HG02642 (cell line): ENCODE results near the gene ARID4B.
"Not testable (repeated sequence)": the region's sequence is repeated elsewhere in the genome, so short reads cannot be mapped to it uniquely, and the experiment has no call there.

Experiments used
- ATAC-seq: cut with Tn5 transposase; IDR thresholded peaks from one replicate; pipeline ENCODE4 v1.9.1; 2021; ENCODE audit warnings: mild to moderate bottlenecking; ENCODE audit not compliant: unreplicated experiment, poor library complexity

ARID4B gene

DNA sequence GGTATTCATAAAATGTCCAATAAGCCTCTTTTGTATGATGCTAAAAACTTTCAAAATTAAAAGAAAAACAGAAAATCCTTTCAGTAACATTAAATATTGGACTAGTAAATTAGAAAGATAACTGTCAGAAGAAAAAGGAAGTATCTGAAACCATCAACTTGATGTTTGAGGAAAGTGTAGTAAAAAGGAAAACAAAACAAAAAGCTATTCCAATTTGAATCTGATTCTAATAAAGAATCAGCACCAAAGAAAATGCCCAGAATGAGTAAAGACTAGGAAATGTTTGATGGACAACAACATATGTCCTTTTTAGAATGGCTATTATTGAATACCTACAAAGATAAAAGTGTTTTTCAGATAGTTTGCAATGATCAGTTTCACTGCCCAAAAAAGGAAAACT, 87.0 kb downstream of the ARID4B start:
- no peak for ATAC-seq

DNA sequence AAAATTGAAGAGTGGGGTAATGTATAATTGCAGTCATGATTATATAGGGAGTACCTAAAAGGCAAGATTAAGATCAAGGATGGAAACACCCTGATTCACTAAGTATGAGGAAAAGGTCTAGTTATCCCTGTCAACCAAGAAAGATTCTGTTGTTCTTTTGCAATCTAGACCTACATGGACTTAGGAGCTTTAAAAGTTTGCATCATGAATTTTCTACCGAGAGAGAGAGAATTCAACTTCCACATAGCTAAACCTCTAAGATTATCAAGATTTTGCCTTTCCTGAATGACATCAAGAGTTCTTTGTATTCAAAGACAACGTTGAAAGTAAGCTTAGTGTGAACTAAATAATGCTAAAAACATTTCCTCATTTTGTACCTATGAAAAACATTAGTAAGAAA, 88.1 kb downstream of the ARID4B start:
- no peak for ATAC-seq

DNA sequence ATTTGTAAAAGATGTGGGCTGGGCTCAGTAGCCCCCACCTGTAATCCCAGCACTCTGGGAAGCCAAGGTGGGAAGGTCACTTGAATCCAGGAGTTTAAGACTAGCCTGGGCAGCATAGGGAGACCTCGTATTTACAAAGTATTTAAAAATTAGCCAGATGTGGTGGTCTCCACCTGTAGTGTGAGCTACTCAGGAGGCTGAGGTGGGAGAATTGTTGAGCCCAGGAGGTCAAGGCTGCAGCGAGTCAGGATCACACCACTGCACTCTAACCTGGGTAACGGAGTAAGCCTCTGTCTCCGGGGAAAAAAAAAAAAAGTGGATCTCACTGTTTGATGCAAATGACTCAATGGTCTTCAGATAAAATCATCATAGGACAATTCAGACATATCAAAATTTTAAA, 89.4 kb downstream of the ARID4B start:
- ATAC-seq = no peak

DNA sequence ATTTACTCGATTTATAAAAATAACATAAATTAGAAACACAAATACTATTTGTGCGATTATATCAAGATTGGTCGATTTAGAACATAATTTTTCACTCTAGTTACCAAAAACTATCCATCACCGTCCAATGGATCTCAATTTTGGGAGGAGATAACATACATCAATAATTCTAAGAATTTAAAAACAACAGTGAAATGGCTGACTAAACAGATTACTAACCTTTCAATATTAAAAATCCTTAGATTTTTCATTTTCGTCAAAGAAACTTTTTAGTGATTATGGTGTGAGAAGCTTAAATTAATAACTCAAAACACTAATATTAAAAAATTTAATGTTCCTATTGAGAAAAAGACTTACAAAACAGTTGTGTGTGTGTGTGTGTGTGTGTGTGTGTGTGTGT, 91.9 kb downstream of the ARID4B start:
- no peak for ATAC-seq

DNA sequence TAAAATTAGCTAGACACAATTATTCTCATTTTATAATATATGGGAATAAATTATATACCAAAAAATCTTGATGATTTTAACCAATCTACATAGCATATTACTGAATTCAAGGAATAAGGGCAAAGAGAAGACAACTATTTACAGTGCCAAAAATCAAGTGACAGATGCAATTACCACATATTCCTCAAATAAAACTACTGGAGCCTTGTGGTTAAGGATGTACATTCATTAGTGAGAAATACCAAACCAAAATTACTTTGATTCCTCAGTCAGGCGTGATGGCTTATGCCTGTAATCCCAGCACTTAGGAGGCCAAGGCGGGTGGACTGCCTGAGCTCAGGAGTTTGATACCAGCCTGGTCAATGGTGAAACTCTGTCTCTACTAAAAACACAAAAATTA, 98.1 kb downstream of the ARID4B start:
- no peak for ATAC-seq

DNA sequence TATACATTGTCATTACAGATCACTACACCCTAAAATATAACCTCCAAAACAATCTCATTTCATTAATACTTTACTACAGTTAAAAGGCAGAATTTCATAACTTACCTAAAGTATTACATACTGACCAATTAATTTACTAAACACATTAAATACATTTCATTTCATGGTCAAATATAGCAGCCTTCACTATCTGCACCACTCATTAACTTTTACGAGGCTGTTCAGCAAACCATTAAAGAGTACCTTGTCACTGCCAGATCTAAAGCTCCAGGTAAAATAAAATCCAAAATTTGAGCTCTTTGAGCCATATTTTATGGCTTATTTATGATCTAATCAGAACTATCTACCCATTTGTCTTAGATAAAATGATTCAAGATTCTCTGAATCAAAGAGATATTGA, 100.6 kb downstream of the ARID4B start:
- no peak for ATAC-seq

DNA sequence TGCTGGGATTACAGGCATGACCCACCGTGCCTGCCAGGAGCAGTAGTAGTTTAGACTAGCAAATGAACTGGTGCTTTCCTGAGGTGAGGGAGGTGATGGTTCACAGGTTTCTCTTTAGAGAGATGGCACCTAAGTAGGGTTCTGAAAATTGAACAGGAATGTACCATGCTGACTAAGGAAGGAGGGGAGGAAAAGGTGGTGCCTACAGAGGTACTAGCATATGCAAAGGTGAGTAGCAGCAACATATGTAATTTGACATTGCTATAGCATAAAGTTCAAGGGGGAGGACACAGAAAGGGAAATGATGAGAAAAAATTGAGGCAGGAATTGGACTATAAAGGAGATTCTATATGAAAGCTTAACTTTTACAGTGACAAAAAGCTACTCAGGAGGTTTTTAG, 101.0 kb downstream of the ARID4B start:
- no peak for ATAC-seq

DNA sequence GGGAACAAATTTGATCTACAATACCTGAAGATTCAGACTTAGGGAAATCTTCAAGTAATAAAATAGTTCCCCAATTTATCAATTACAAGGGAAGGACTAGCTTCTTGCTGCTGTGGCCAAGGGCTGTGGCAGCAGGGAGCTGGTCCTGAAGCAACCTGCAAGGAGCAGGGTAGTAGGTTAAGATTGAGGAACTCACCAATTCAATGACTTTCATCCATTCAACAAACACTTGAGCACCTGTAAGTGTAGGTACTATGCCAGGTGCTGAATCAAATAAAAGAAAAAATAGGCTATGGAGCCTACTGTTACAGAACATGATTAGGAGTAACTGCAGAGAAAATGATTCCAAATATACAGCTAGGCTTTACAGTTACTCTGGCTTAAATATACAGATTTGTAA, 102.7 kb downstream of the ARID4B start:
- no peak for ATAC-seq

DNA sequence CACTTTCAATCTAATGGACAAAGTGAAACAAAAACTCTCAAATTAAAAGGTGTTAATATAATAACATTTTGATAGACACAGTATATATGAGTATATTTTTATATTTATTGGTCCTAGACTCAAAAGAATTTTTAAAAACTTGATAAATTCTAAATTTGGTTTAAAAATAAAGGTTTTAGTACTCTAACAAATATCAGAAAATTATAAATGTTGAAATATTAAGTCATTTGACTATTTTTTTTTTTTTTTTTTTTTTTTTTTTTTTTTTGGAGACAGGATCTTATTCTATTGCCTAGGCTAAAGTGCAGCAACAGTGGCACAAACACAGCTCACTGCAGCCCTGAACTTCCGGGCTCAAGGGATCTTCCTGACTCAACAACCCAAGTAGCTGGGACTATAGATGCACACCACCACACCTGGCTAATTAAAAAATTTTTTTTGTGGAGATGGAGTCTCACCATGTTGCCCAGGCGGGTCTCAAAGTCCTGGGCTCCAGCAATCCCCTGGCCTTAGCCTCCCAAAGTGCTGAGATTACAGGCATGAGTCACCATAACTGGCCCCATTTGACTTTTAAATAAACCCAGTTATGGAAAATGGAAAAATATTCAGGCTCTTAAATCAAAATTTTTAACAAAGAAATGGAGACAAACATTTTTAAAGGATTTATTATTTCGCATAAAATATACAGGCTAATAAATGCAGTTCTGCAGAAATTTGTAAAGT, 106.2 kb downstream of the ARID4B start:
- no peak for ATAC-seq

DNA sequence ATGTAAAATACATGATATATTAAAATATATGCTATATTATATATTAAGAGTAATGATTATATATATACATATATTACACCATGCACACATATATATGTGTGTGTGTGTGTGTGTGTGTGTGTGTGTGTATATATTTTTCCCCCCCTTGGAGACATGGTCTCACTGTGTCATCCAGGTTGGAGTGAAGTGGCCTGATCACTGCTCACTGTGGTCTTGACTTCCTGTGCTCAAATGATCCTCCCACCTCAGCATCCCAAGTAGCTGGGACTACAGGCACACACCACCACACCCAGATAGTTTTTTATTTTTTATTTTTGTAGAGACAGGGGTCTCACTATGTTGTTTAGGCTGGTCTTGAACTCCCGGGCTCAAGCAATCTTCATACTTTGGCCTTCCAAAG, 112.5 kb downstream of the ARID4B start:
- no peak for ATAC-seq

DNA sequence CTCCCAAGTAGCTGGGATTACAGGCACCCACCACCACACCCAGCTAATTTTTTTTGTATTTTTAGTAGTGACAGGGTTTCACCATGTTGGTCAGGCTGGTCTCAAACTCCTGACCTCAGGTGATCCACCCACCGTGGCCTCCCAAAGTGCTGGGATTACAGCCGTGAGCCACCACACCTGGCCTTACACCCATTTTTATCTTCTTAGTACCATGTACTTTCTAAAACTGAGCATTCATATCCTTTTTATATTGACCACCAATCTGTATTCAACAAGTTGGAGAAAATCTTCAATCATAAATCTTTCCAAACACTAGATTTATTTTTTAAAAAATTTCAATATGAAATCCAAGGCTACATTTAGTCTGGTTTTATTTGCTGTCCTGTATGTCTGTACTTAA, 113.0 kb downstream of the ARID4B start:
- not testable (repeated sequence) for ATAC-seq

DNA sequence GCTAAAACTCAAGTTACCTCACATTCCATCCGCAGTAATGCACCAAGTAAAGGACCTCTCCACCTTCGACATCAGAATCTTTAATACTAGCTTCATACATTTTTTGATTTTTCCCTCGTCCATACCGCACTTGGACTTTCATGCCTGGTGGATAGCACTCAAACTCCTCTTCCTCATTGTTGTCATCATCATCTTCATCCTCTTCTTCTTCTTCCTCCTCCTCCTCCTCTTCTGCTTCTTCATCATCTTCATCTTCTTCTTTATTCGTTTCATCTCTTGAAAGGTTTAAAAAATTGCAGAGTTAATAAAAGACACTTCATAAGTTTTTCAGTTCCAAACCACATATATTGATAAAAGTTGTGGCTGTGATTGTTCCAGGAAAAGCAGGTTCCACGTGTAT, 114.2 kb downstream of the ARID4B start:
- no peak for ATAC-seq

DNA sequence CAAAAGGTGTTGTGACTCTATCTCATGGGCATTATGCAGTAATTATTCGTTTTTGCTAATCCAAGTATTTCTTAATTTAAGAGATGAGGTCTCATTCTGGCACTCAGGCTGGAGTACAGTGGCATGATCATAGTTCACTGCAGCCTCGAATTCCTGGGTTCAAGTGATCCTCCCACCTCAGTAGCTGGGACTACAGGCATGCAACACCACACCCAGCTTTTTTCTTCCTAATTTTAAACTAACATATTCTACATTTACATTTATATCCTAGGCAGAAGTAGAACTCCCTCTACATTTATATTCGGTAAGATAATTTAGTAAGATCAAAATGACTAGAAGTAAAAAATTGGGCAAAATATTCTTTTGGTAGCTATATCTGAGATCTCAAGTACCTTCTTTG, 116.5 kb downstream of the ARID4B start:
- no peak for ATAC-seq

DNA sequence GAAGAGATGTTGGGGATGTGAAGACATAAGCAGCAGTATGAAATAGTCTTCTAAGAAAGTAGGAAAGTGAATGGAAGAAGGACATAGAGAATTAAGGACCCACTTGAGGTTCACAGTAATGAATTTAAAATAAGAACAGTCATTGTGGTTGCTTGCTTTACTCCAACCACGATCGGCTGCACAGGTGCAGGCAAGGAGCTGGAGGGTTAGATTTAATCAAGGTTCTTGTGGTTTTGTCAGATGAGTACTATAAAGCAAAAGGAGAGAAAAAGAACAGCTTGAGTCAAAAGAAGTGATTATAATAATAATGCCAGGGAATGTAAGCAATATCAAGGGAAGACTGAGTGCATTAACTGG, 120.8 kb downstream of the ARID4B start:
- no peak for ATAC-seq

DNA sequence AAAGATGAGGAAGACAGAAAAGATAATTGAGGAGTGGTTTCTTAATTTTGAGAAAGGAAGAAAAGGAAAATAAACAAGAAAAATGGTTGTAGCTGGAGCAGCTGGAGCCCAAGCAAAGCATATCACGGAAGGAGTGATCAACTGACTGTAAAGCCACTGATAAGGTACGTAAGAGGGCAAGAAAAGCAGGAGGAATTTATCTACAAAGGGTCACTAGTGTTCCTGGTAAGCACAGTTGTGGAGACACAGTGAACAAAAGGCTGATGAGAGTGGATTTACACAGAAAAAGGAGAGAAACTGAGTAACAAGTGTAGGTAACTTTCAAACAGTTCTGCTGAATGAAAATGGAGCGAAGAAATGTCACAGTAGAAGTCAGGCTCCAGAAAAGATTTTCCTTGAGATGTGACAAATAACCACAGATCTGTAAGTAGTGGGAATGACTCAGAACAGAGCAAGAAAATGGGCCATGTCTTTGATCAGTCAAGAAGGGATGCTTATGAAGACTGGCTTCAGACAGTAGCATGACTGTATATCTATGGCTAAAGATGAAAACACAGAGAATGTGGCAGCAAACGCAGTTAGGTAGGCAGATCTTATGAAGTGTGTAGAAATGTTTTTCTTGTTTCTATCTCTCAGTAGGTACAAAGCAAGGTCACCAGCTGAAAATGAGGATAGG, 121.3 kb downstream of the ARID4B start:
- no peak for ATAC-seq

DNA sequence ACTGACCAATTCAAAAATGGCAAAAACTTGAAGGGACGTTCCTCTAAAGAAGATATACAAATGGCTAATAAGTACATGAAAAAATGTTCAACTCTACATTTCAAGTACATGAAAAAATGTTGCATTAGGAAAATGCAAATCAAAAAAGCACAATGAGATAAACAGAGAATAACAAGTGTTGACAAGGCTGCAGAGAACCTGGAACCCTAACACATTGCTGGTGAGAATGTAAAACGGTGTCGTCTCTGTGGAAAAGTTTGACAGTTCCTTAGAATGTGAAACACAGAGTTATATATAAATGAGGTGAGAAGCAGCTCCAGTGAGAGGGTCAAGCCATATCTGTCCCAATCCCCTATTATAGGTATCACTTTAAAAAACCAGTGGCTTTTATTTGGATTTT, 122.3 kb downstream of the ARID4B start:
- ATAC-seq = no peak

DNA sequence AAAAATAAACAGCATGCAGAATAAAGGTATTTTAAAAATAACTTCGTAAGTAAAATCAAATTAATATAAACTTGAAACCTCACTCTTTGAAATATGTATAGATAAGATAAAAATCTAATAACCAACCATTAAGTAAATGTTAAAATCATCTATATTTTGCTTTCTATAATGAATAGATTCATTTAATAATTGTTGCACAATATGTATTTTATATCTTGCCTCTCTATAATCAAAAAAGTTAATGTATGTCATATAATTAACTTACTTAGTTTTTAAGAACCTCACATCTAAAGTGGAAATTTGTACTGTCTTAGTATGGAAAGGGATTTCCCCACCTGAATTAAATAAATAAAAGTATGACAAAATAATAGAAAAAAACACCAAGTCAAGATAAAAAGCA, 124.6 kb downstream of the ARID4B start:
- ATAC-seq = no peak

DNA sequence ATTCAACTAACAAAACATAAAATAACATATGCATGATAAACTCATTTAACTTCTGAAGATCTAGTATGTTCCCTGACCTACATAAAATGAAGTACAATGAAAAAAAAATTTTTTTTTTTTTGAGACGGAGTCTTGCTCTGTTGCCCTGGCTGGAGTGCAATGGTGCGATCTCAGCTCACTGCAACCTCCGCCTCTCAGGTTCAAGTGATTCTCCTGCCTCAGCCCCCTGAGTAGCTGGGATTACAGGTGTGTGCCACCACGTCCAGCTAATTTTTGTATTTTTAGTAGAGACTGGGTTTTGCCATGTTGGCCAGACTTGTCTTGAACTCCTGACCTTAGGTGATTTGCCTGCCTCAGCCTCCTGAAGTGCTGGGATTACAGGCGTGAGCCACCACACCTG, 125.5 kb downstream of the ARID4B start:
- ATAC-seq = not testable (repeated sequence)

DNA sequence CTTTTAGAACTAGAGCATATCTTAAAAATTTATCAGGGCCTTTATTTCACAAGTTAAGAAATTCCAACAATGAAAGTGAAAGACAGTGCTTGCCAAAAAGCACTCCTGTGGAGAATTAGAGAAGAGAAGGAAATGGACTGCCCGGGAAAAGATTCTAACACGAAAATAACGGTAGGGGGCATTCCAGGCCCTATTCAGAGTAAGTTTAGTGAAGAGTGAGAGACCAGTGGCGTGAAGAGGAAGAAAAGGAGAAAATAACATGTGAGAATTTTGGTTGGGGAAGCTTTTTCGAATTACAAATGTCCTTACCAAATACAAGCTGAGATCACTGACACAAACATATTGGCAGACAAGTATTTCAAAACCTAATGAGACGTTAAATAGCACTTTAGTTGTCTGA, 128.5 kb downstream of the ARID4B start:
- no peak for ATAC-seq

DNA sequence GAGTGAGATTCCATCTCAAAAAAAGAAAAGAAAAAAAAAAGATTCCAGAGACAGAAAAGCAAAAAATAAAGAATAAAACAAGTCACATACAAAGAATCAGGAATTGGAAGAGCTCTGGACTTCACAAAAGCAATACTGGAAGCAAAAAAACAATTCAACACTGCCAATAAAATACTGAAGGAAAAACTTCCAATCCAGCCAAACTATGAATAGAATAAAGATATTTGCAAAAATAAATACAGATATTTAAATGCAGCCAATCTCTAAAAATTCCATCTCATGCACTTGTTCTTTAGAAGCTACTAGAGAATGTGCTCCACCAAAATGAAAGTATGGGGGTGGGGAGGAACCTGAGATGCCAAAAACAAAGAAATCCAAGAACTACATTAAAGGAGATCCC, 137.5 kb downstream of the ARID4B start:
- no peak for ATAC-seq

DNA sequence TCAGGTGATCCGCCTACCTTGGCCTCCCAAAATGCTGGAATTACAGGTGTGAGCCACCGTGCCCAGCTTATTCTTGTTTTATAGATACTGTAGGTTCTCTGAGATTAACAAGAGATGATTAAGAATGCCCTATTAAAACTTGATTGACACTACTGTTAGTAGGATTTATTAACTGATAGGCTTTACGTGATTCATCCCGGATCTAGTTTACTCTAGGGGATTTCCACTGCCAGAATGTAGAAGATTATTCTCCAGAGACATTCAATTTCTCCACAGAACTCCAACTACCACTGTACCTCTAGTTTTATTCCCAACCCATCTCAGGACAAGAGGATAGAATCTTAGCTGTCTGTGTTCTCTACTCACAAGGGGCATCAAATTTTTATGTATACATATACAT, 140.7 kb downstream of the ARID4B start:
- ATAC-seq = no peak

DNA sequence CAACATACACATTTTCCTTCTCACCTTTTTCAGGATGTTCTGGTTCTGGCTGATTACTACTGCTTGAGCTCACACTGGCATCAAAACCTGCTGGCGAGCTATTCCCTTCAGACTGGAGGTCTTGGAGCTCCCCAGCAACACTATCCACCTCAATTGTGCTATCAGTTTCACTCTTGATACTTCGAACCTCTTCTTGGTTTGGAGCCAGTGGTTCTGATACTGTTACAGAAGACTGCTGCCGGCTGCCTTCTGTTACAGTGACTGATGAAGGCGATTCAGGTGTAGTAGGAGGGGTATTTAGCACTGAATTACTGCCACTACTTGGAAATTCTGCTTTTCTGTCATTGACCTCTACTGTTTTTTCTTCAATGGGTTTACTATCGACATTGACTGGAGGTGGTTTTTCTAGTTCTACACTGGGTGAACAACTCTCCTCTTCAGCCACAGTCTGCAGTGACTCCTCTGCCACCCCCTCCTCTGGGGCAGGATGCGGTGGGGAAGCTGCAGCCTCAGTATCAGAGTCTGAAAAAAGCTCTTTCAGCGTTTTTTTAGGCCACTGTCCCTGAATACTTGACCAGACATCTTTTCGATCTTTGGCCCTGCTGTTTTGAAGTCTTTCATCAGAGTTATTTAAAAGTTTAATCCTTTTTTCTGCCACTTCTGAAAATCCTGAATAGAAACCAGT, 146.3 kb downstream of the ARID4B start:
- ATAC-seq = no peak
